Measurements from ENCODE around the gene SELENOV. TPM values are rescaled to one million over a fixed set of nuclear protein-coding genes. Genes with fewer than 3 reads are reported as not detected.

Gene SELENOV
- total RNA-seq, 1 donor: not detected

DNA sequence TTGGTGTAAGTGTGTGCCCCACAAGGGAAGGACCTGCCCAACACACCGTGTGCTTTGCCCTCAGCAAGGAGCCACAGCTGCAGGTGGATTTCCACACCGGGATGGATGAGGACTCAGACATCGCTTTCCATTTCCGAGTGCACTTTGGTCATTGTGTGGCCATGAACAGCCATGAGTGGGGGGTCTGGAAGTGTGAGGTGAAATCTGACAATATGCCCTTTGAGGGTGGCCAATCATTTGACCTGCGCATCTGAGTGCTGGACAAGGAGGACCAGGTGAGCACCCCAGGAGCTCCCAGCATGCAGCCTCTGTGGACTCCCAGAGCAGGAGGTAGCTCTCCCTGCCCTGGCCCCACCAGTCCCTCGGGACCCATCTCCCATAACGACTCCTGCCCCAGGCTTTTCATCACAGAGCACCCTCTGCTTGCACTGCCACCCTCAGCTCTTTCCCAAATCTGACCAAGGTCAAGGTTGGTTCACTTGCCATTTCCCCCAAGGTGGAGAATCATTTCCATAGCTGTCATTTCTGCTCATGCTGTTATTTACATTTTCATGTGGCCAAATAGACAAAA lies 38.2 kb downstream of the SELENOV start:
- TF ChIP-seq, protein P1, sequence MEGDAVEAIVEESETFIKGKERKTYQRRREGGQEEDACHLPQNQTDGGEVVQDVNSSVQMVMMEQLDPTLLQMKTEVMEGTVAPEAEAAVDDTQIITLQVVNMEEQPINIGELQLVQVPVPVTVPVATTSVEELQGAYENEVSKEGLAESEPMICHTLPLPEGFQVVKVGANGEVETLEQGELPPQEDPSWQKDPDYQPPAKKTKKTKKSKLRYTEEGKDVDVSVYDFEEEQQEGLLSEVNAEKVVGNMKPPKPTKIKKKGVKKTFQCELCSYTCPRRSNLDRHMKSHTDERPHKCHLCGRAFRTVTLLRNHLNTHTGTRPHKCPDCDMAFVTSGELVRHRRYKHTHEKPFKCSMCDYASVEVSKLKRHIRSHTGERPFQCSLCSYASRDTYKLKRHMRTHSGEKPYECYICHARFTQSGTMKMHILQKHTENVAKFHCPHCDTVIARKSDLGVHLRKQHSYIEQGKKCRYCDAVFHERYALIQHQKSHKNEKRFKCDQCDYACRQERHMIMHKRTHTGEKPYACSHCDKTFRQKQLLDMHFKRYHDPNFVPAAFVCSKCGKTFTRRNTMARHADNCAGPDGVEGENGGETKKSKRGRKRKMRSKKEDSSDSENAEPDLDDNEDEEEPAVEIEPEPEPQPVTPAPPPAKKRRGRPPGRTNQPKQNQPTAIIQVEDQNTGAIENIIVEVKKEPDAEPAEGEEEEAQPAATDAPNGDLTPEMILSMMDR (IDR thresholded peaks at IDR 0.05; ENCODE audit: insufficient read depth, low read depth, low read length): no peak

DNA sequence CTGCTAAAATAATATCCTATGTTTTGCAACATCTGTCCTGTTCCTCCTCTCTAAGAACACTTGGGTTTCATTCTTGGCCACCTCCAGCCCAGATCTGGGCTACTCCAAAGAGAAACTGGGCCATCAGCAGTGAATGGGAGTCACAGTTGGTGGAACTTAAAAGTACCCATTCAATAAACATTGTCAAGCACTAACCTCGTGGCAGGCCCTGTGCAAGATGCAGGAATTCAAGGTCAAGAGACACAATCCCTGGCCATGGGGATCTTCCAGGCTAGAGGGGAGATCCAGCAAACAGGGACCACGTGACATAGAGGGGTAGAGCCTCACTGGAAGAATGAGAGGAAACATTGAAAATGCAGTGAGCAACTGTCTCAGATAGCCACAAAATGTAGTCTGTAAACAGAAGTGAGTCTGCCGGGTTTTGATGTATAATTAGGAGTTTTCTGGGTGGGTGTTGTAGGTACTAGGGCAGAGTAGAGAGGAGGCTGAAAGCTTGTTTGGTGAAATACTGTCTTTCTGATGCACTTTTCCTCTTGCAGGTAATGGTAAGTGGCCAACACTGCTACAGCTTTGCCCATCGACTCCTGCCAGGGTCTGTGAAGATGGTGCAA lies 39.9 kb downstream of the SELENOV start:
- no peak overlapping the region for H3K4me3 ChIP-seq (ENCODE audit: low read depth, low read length)
- DNase-seq (ENCODE audit: low read depth): no peak
- TF ChIP-seq, protein P1 (IDR thresholded peaks at IDR 0.05; ENCODE audit: insufficient read depth, low read depth, low read length): no peak

More for the DNA sequence above, 38.2 kb downstream of the SELENOV start:
- no peak overlapping the region for H3K4me3 ChIP-seq (ENCODE audit: low read depth, low read length)
- DNase-seq (ENCODE audit: low read depth): no peak

DNA sequence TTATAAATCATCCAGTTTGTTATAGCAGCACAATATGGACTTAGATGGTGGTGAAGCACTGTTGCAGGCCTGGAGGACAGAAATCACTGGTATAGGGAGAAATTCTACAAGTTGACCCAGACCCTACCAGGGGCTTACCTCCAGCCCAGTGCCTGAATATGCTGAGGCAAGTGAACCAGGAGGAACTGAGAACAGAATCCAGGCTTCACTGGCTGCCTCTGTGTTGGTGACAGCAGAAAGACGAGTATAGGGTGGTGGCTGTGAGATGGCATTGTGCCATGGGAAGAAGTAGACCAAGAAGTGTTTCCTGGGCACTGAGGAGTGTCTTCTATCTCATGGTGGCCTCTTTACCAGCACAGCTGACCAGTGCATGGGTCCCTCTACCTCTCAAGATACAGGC lies 40.9 kb downstream of the SELENOV start:
- no peak for DNase-seq (ENCODE audit: low read depth)
- H3K4me3 ChIP-seq (ENCODE audit: low read depth, low read length): no peak overlapping the region
- TF ChIP-seq, protein P1 (IDR thresholded peaks at IDR 0.05; ENCODE audit: insufficient read depth, low read depth, low read length): no peak

DNA sequence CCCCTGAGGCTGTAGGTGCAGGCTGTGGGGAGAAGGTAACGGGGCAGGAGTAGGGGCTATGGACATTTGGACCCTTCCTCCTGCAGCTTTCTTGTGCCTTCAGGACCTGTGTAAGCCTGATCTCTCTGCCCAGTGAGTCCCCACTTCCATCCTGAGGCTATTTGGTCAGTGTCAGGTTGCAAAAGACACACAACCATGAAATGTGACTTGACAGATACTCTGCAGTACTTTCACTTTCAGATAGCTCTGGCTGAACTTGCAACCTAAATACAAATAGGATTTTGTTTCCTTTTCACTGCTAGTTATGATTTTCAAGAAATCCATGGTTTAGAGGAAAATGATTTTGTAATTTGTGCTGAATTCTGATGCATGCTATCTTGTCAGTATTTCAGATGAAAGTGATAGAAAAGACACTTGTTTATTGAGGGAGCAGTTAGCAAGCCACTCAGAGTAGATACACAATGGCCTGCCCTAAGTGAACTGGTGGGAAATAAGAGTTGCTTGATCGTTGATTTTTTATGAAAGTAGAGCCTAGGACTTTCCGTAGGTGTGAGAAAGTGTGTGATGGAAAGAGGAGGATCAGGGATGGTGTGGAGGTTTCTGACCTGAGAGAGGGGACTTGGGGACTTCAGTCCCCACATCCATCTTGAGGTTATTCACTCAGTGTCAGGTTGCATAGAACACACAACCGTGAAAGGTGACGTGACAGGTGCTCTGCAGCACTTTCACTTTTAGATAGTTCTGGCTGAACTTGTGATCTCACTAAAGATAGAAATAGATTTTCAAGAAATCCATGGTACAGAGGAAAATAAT lies 43.1 kb downstream of the SELENOV start:
- H3K4me3 ChIP-seq (ENCODE audit: low read depth, low read length): no peak overlapping the region

DNA sequence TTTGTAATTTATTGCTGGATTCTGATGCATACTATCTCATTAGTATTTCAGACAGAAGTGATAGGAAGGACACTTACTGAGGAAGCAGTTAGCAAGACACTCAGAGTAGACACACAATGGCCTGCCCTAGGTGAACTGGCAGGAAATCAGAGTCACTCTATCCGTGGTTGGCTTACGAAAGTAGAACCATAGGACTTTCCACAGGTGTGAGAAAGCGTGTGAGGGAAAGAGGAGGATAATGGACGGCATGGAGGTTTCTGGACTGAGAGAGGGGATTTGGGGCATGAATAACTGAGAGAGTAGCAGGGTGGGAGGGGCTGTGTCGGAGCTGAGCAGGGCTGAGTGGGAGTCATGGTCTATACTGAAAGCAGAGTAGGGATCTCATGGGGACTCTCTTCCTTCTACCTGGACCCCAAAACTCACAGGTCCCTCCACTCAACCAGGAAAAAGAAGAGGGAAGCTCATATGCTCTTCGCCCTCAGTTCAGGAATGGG lies 43.7 kb downstream of the SELENOV start:
- TF ChIP-seq, protein P1 (IDR thresholded peaks at IDR 0.05; ENCODE audit: insufficient read depth, low read depth, low read length): no peak
- no peak for DNase-seq (ENCODE audit: low read depth)
- H3K4me3 ChIP-seq (ENCODE audit: low read depth, low read length): no peak overlapping the region

More for the DNA sequence above, 43.1 kb downstream of the SELENOV start:
- peak; percentile 14 for DNase-seq (ENCODE audit: low read depth)
- TF ChIP-seq, protein P1 (IDR thresholded peaks at IDR 0.05; ENCODE audit: insufficient read depth, low read depth, low read length): no peak

DNA sequence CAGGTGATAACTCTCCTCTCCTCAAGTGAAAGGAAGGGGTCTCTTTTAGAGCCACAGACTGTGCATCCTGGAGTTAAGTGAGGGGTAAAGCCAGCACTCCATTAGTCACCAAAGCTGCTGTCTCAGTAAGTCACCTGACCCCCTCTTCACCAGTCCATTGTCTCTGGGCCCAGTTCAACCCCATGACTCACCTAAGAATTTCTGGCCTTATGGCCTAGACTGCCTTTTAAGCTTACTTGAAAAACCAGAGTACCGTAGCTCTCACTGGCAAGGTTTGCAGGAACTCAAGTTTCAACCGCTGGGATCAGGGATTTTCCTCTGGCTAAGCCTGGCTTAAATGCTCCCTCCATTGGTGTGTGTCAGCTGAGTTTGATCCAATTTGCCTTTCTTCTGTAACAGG lies 48.5 kb downstream of the SELENOV start:
- no peak for DNase-seq (ENCODE audit: low read depth)
- H3K4me3 ChIP-seq (ENCODE audit: low read depth, low read length): no peak overlapping the region
- TF ChIP-seq, protein P1 (IDR thresholded peaks at IDR 0.05; ENCODE audit: insufficient read depth, low read depth, low read length): no peak

Measured in fibroblast of villous mesenchyme (primary cell).